Glutamatergic neuron (in vitro differentiated cells): ENCODE results near the gene CNIH4. TPM values are rescaled to one million over a fixed set of nuclear protein-coding genes. Genes with fewer than 3 reads are reported as not detected.
"Not testable (repeated sequence)": the region's sequence is repeated elsewhere in the genome, so short reads cannot be mapped to it uniquely, and the experiment has no call there.

ENCODE experiments used
- DNase-seq: peaks from one replicate; pipeline ENCODE4 v3.0.0; 2022
- H3K27ac Mint-ChIP-seq: one replicate; pipeline ENCODE4 v1.8.0; 2020; ENCODE audit warnings: mild to moderate bottlenecking, mixed read lengths, inconsistent platforms; ENCODE audit not compliant: unreplicated experiment
- H3K27me3 Mint-ChIP-seq: one replicate; pipeline ENCODE4 v1.8.0; 2020; ENCODE audit warnings: mild to moderate bottlenecking, moderate library complexity, mixed read lengths, inconsistent platforms; ENCODE audit not compliant: unreplicated experiment
- H3K36me3 Mint-ChIP-seq: one replicate; pipeline ENCODE4 v1.8.0; 2020; ENCODE audit warnings: mild to moderate bottlenecking, mixed read lengths, inconsistent platforms; ENCODE audit not compliant: unreplicated experiment
- H3K4me1 Mint-ChIP-seq: one replicate; pipeline ENCODE4 v1.8.0; 2020; ENCODE audit warnings: mild to moderate bottlenecking, low read depth, mixed read lengths, inconsistent platforms; ENCODE audit not compliant: unreplicated experiment
- H3K4me3 Mint-ChIP-seq: one replicate; pipeline ENCODE4 v1.8.0; 2020; ENCODE audit warnings: mild to moderate bottlenecking, mixed read lengths, inconsistent platforms; ENCODE audit not compliant: unreplicated experiment
- H3K9me3 Mint-ChIP-seq: one replicate; pipeline ENCODE4 v1.8.0; 2020; ENCODE audit warnings: mild to moderate bottlenecking, moderate library complexity, mixed read lengths, inconsistent platforms; ENCODE audit not compliant: unreplicated experiment
- total RNA-seq: library from RNA; stranded (reverse); fragmentation: NEBNext Ultra II Directional; extraction: Animal tissue kit (Norgen Biotek cat#: 25700); gene quantifications from one replicate; pipeline ENCODE4 v1.2.1, GENCODE V29; 2021; ENCODE audit not compliant: unreplicated experiment
- TF ChIP-seq, protein P1 (sequence below): fragments of 200-600 bp; sonication (generic); IDR thresholded peaks from one replicate; pipeline ENCODE4 v1.5.0; 2021; ENCODE audit not compliant: partially characterized antibody, unreplicated experiment

The CNIH4 gene
- total RNA-seq, 1 donor from 2014 or later, result 85.5 TPM

DNA sequence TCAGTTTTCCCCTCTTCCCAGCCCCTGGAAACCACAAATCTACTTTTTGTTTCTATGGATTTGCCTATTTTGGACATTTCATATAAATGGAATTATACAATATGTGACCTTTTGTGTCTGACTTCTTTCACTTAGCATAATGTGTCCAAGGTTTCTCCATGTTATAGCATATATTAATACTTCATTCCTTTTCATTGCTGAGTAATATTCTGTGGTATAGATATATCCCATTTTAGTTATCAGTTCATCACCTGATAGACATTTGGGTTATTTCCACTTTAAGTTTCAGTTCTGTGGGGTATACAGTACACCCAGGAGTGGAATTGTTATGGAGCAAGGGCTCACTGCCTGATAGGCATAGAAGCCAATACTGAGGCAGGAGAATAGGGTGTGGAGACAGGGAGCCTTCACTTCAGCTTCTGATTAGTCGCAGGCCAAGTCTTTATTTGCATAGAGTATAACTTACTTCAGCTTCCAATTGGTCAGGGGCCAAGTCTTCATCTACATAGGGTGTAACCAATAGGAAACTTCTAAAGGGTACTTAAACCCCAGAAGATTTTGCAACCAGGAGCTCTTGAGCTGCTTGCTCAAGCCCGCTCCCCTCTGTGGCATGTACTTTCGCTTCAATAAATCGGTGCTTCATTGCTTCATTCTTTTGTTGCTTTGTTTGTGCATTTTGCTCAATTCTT, 18.4 kb upstream of the CNIH4 start:
- H3K27ac Mint-ChIP-seq, result no peak overlapping the region
- peaks cover 2% of the 10 kb centered on the region for H3K27me3 Mint-ChIP-seq
- H3K9me3 Mint-ChIP-seq, result peaks cover 8% of the 10 kb centered on the region
- H3K4me1 Mint-ChIP-seq, result peaks cover 3% of the 10 kb centered on the region
- TF ChIP-seq, protein P1, sequence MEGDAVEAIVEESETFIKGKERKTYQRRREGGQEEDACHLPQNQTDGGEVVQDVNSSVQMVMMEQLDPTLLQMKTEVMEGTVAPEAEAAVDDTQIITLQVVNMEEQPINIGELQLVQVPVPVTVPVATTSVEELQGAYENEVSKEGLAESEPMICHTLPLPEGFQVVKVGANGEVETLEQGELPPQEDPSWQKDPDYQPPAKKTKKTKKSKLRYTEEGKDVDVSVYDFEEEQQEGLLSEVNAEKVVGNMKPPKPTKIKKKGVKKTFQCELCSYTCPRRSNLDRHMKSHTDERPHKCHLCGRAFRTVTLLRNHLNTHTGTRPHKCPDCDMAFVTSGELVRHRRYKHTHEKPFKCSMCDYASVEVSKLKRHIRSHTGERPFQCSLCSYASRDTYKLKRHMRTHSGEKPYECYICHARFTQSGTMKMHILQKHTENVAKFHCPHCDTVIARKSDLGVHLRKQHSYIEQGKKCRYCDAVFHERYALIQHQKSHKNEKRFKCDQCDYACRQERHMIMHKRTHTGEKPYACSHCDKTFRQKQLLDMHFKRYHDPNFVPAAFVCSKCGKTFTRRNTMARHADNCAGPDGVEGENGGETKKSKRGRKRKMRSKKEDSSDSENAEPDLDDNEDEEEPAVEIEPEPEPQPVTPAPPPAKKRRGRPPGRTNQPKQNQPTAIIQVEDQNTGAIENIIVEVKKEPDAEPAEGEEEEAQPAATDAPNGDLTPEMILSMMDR, result no peak
- no peak overlapping the region for H3K4me3 Mint-ChIP-seq
- no peak for DNase-seq
- H3K36me3 Mint-ChIP-seq, result peaks cover 6% of the 10 kb centered on the region

GRCh38 chr1:224339442-224340033, 17.1 kb upstream of the CNIH4 start:
- H3K9me3 Mint-ChIP-seq, result peaks cover 8% of the 10 kb centered on the region
- DNase-seq, result no peak

DNA sequence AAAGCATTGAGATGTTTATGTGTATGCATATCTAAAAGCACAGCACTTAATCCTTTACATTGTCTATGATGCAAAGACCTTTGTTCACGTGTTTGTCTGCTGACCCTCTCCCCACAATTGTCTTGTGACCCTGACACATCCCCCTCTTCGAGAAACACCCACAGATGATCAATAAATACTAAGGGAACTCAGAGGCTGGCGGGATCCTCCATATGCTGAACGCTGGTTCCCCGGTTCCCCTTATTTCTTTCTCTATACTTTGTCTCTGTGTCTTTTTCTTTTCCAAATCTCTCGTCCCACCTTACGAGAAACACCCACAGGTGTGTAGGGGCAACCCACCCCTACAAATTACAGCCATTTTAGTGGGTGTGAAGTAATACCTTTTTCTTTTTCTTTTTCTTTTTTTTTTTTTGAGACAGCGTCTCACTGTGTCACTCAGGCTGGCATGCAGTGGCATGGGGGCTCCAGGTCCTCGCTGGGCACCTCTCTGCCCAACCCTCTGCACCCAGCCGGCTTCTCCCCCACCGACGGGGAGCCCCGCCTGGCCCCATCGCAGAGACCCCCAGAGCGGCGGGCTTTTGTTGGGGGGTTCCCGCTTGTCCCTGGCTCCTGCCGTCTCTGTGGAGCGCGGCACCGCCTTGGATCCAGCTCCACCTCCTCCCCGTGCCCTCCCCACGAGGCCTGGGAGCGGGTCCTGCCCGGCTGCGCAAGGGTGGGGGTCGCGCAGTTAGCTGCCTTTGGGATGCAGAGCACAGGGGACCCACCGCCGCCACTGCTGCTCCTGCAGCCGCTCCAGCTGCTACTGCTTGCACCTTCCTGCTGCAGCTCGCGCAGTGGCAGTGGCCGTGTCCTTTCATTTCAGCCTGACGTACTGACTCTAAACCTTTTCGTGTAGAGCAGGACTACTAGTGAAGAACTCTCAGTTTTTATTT, 16.0 kb upstream of the CNIH4 start:
- not testable (repeated sequence) for H3K4me1 Mint-ChIP-seq, H3K27me3 Mint-ChIP-seq, H3K9me3 Mint-ChIP-seq, H3K36me3 Mint-ChIP-seq
- peak; percentile 75 for DNase-seq
- peak overlapping the region; percentile 84 for H3K27ac Mint-ChIP-seq
- H3K4me3 Mint-ChIP-seq, result peak overlapping the region; percentile 77

More at GRCh38 chr1:224339442-224340033, 17.1 kb upstream of the CNIH4 start:
- Mint-ChIP-seq H3K4me1 (peaks cover 3% of the 10 kb centered on the region), H3K27me3 (peaks cover 2% of the 10 kb centered on the region), H3K36me3 (peaks cover 6% of the 10 kb centered on the region), H3K4me3 (no peak overlapping the region), H3K27ac (peak overlapping the region; percentile 43)
- TF ChIP-seq, protein P1, result no peak

DNA sequence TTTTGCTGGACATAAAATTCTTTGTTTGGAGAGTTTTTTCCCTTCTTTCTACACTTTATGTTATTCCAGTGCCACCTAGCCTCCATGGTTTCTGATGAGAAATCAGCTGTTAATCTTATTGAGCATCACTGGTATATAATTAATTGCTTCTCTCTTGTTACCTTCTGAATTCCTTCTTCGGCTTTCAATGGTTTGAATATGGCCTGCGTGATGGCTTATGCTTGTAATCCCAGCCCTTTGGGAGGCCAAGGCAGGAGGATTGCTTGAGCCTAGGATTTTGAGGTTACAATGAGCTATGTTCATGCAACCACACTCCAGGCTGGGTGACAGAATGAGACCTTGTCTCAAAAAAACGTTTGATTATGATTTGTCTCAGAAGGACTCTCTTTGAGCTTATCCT, 13.0 kb upstream of the CNIH4 start:
- Mint-ChIP-seq H3K27me3 (peaks cover 2% of the 10 kb centered on the region), H3K36me3 (peaks cover 14% of the 10 kb centered on the region), H3K4me1 (peaks cover 3% of the 10 kb centered on the region), H3K4me3 (no peak overlapping the region), H3K9me3 (peaks cover 8% of the 10 kb centered on the region), H3K27ac (no peak overlapping the region)
- TF ChIP-seq, protein P1, result no peak
- DNase-seq, result no peak

DNA sequence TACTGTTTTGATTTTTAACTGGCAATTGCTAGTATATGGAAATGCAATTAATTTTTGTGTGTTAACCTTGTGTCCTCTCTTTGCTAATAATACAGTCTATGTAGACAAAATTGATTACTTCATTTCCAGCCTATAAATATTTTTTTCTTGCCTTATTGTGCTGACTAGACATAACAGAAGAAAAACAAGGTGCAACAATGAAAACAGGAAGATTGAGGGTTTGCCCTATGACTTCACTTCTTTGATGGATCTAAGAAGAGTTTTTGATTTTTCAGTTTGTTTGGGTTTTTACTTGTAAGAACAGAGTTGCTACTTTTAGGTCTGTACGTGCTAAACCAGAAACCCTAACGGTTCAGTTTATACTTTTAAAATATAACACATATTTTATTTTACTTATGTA, 8.5 kb upstream of the CNIH4 start:
- Mint-ChIP-seq H3K36me3 (peaks cover 9% of the 10 kb centered on the region), H3K9me3 (peaks cover 2% of the 10 kb centered on the region), H3K27ac (no peak overlapping the region), H3K4me3 (no peak overlapping the region), H3K4me1 (no peaks in the 10 kb centered on the region), H3K27me3 (no peaks in the 10 kb centered on the region)
- DNase-seq, result no peak
- TF ChIP-seq, protein P1, result no peak

DNA sequence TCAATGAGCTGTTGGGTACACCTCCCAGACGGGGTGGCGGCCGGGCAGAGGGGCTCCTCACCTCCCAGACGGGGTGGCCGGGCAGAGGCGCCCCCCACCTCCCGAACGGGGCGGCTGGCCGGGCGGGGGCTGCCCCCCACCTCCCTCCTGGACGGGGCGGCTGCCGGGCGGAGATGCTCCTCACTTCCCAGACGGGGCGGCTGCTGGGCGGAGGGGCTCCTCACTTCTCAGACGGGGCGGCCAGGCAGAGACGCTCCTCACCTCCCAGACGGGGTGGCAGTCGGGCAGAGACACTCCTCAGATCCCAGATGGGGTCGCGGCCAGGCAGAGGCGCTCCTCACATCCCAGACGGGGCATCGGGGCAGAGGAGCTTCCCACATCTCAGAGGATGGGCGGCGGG, 7.0 kb upstream of the CNIH4 start:
- not testable (repeated sequence) for H3K27ac Mint-ChIP-seq, H3K4me3 Mint-ChIP-seq, H3K9me3 Mint-ChIP-seq, H3K4me1 Mint-ChIP-seq, H3K27me3 Mint-ChIP-seq, DNase-seq
- peaks cover 13% of the 10 kb centered on the region for H3K36me3 Mint-ChIP-seq

GRCh38 chr1:224352436-224353085, 4.1 kb upstream of the CNIH4 start:
- not testable (repeated sequence) for DNase-seq, H3K9me3 Mint-ChIP-seq, H3K27me3 Mint-ChIP-seq, H3K4me1 Mint-ChIP-seq, H3K4me3 Mint-ChIP-seq, H3K36me3 Mint-ChIP-seq, H3K27ac Mint-ChIP-seq
